K562 (cell line): ENCODE measurements around the gene CFAP58.

Source experiments
- KDM5B ChIP-seq: fragments of 200-600 bp; sonication (generic); IDR thresholded peaks from 2 replicates; pipeline ENCODE4 v1.6.1; 2012; ENCODE audit warnings: low read depth, mild to moderate bottlenecking, moderate library complexity, low read length, control low read depth, inconsistent platforms; ENCODE audit not compliant: insufficient replicate concordance
- NRF1 ChIP-seq, 2 experiments: fragments of 450-650 bp; IDR thresholded peaks in 1 of 2; conservative IDR thresholded peaks in 1 of 2; 2 replicates each; pipeline ENCODE4 v1.6.1; 2014; ENCODE audit warnings: mild to moderate bottlenecking in 2 of 2
- PML ChIP-seq: IDR thresholded peaks from 2 replicates; pipeline ENCODE4 v1.6.1; 2012; ENCODE audit warnings: low read length, inconsistent platforms
- ZBTB7A ChIP-seq: IDR thresholded peaks from 2 replicates; pipeline ENCODE4 v1.6.1; 2011; ENCODE audit warnings: low read depth, mild to moderate bottlenecking, low read length, moderate library complexity, borderline replicate concordance; ENCODE audit not compliant: control insufficient read depth
- TF ChIP-seq, protein P1 (sequence below): sonication (generic); formaldehyde crosslinking; IDR thresholded peaks from 2 replicates; pipeline ENCODE4 v1.9.0; 2022; ENCODE audit warnings: mild to moderate bottlenecking, missing genetic modification reagents
- TF ChIP-seq, protein P2 (sequence below): fragments of 250-450 bp; sonication (Bioruptor Pico); IDR thresholded peaks from 2 replicates; pipeline ENCODE4 v1.9.0; 2021; ENCODE audit warnings: mild to moderate bottlenecking
- TF ChIP-seq, protein P3 (sequence below): IDR thresholded peaks from 3 replicates; pipeline ENCODE4 v1.6.1; 2011; ENCODE audit warnings: borderline replicate concordance, mild to moderate bottlenecking; ENCODE audit not compliant: insufficient read length, insufficient read depth
- TF ChIP-seq, protein P4 (sequence below), 3 experiments: IDR thresholded peaks in 2 of 3; conservative IDR thresholded peaks in 1 of 3; 2 replicates each; pipeline ENCODE4 v1.5.1; 2011 to 2012; ENCODE audit warnings: low read length in 3 of 3, mild to moderate bottlenecking in 3 of 3, control low read depth in 2 of 3, improper control_type of control experiment in 1 of 3, inconsistent platforms in 1 of 3, low read depth in 1 of 3, mixed read lengths in 1 of 3, moderate library complexity in 1 of 3; ENCODE audit not compliant: insufficient read depth in 2 of 3
- TF ChIP-seq, protein P5 (sequence below): IDR thresholded peaks from 2 replicates; pipeline ENCODE4 v1.6.1; 2012; ENCODE audit warnings: low read depth, low read length, improper control_type of control experiment, borderline replicate concordance
- TF ChIP-seq, protein P6 (sequence below), 2 experiments: IDR thresholded peaks; 2 replicates each; pipeline ENCODE4 v1.6.1; 2011; ENCODE audit warnings: borderline replicate concordance in 1 of 2, control low read depth in 1 of 2, low read depth in 1 of 2, low read length in 1 of 2, mild to moderate bottlenecking in 1 of 2, mixed read lengths in 1 of 2, moderate library complexity in 1 of 2; ENCODE audit not compliant: insufficient read depth in 1 of 2, insufficient read length in 1 of 2, poor library complexity in 1 of 2, severe bottlenecking in 1 of 2; ENCODE audit errors: extremely low read depth in 1 of 2

DNA sequence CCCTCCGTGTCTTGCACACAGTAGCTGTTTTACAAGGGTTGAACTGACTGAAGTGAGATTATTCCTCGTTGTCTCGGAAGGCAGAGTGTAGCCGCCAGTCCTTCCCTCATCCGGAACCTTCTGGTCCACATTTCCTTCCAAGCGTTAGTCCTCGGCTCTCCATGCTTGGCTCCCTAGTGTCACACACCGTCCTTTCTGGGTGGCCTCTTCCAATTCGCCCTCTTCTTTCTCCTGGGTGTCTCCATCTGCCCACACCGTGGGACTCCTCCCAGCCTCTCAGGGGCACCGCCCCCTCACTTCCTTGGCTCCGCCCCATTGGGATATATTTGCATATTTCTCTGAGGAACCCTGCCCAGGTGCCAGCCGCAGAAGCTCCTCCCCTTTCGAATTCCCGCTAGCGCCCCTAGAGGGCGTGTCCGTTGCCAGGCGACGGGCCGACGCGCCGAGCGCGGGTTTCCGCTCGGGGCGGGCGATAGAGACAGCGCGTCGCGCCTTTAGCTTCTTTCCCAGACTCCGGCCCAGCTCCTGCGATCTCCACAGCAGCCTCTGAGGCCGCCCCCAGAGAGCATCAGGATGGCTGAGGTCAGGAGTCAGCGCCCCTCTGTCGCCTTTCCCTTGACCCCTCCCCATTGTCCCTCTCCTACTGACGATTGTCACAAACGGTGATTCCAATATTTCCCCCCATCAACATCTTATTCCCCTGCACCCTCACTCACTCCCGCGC lies at the start of gene CFAP58:
- no peak for TF ChIP-seq PML
- no peak for TF ChIP-seq ZBTB7A
- TF ChIP-seq, protein P1, sequence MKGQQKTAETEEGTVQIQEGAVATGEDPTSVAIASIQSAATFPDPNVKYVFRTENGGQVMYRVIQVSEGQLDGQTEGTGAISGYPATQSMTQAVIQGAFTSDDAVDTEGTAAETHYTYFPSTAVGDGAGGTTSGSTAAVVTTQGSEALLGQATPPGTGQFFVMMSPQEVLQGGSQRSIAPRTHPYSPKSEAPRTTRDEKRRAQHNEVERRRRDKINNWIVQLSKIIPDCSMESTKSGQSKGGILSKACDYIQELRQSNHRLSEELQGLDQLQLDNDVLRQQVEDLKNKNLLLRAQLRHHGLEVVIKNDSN (CRISPR knock-in tag), result no peak
- TF ChIP-seq, protein P2, sequence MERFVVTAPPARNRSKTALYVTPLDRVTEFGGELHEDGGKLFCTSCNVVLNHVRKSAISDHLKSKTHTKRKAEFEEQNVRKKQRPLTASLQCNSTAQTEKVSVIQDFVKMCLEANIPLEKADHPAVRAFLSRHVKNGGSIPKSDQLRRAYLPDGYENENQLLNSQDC (CRISPR knock-in tag), result no peak
- TF ChIP-seq KDM5B, result peak; percentile 53
- TF ChIP-seq NRF1 (conservative IDR thresholded peaks at IDR 0.05 in 1 of 2, IDR thresholded peaks at IDR 0.05 in 1 of 2), result peak; percentile 75 to 80
- TF ChIP-seq, protein P3, sequence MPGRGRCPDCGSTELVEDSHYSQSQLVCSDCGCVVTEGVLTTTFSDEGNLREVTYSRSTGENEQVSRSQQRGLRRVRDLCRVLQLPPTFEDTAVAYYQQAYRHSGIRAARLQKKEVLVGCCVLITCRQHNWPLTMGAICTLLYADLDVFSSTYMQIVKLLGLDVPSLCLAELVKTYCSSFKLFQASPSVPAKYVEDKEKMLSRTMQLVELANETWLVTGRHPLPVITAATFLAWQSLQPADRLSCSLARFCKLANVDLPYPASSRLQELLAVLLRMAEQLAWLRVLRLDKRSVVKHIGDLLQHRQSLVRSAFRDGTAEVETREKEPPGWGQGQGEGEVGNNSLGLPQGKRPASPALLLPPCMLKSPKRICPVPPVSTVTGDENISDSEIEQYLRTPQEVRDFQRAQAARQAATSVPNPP, result no peak
- TF ChIP-seq, protein P4, sequence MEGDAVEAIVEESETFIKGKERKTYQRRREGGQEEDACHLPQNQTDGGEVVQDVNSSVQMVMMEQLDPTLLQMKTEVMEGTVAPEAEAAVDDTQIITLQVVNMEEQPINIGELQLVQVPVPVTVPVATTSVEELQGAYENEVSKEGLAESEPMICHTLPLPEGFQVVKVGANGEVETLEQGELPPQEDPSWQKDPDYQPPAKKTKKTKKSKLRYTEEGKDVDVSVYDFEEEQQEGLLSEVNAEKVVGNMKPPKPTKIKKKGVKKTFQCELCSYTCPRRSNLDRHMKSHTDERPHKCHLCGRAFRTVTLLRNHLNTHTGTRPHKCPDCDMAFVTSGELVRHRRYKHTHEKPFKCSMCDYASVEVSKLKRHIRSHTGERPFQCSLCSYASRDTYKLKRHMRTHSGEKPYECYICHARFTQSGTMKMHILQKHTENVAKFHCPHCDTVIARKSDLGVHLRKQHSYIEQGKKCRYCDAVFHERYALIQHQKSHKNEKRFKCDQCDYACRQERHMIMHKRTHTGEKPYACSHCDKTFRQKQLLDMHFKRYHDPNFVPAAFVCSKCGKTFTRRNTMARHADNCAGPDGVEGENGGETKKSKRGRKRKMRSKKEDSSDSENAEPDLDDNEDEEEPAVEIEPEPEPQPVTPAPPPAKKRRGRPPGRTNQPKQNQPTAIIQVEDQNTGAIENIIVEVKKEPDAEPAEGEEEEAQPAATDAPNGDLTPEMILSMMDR (IDR thresholded peaks at IDR 0.05 in 2 of 3, conservative IDR thresholded peaks at IDR 0.05 in 1 of 3; ENCODE audit: insufficient read depth in 2 of 3, low read depth in 1 of 3, low read length in 3 of 3), result peak; percentile 57 to 79 (median 76); a peak in 5 of 6 replicates
- TF ChIP-seq, protein P5, sequence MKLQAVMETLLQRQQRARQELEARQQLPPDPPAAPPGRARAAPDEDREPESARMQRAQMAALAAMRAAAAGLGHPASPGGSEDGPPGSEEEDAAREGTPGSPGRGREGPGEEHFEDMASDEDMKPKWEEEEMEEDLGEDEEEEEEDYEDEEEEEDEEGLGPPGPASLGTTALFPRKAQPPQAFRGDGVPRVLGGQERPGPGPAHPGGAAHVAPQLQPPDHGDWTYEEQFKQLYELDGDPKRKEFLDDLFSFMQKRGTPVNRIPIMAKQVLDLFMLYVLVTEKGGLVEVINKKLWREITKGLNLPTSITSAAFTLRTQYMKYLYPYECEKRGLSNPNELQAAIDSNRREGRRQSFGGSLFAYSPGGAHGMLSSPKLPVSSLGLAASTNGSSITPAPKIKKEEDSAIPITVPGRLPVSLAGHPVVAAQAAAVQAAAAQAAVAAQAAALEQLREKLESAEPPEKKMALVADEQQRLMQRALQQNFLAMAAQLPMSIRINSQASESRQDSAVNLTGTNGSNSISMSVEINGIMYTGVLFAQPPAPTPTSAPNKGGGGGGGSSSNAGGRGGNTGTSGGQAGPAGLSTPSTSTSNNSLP, result no peak
- TF ChIP-seq, protein P6, sequence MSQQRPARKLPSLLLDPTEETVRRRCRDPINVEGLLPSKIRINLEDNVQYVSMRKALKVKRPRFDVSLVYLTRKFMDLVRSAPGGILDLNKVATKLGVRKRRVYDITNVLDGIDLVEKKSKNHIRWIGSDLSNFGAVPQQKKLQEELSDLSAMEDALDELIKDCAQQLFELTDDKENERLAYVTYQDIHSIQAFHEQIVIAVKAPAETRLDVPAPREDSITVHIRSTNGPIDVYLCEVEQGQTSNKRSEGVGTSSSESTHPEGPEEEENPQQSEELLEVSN (IDR thresholded peaks at IDR 0.05; ENCODE audit: borderline replicate concordance in 1 of 2, extremely low read depth in 1 of 2, insufficient read depth in 1 of 2, insufficient read length in 1 of 2, low read depth in 1 of 2, low read length in 1 of 2, poor library complexity in 1 of 2, severe bottlenecking in 1 of 2), result peak; percentile 88 to 94
